ENCODE data around the gene MGME1.

Gene MGME1
- total RNA-seq: 18.2 to 22.9 reads per million in 2 donors

DNA sequence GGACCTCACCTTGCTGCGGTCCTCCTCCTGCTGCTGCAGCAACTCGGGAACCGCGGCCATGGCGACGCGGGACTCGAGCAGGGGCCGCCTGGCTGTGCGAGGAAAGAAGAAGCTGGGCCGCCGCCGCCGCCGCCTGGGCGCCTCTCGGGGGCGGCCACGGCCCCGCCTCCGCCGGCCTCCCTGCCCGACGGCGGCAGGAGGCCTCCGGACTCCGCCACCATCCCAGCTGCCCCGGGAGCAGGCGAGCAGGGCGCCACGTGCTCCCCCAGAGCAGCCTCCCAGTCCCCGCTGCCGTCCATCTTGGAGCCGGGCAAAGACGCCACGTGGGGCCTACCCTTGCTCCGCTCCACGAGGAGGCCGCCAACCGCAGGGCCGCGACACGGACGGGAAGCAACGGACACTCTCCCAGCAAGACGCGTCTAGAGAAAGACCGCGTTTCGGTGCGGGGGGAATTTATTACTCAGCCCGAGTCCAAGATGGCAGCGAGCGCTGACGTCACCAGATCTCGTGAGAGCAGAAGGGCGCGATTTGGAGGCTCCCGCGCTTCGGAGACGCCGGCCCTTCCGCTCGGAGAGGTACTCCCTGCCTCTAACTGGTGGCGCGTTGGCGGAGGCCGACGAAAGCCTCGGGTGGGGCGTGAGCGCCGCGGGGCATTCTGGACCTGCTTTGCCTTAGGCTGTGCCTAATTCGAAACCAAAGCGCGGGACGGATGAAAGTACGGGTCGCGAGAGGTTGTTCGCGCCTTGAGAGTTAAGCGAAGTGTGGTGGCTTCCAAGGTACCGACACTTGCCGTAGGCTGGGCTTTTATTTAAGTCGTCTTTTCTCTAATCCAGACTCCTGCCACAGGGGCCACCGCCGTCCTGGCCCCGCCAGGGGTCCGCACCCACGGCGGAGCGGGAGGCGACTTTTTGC is at the start of gene MGME1, which contains the start of gene SNX5:
Gene MGME1 (plus strand): TSS at position 653 of the 912 bp plus-strand sequence. CDS start 842 bp downstream, outside the sequence.
Gene SNX5 (minus strand): TSS at position 429 of the 912 bp plus-strand sequence. CDS start 369 bp downstream, at position 60.
- DNase-seq: peak; percentile 97

GRCh38 chr20:17919149-17919548 is 49.7 kb upstream of the MGME1 start:
- DNase-seq: no peak

DNA sequence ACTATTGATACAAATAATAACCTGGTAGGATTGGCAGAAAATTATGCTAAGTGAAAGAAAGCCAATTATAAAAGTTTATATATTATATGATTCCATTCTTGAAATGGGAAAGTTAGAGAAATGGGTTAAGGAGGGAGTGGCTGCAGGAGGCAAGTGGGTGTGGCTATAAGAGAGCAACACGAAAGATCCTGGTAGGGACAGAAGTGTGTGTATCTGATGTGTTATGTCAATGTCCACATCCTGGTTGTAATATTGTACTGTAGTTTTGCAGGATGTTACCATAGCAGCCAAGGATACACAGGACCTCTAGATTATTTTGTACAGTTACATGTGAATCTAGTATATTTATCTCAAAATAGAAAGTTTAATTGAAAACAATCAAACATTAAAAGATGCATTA is 47.0 kb upstream of the MGME1 start:
- DNase-seq: no peak

GRCh38 chr20:17925141-17925939 is 43.5 kb upstream of the MGME1 start:
- no peak for DNase-seq

- no peak for DNase-seq
Observed at GRCh38 chr20:17925940-17926300, 42.9 kb upstream of the MGME1 start.

- DNase-seq: no peak
Observed at GRCh38 chr20:17928211-17928611, 40.6 kb upstream of the MGME1 start.

- DNase-seq: no peak
Observed at GRCh38 chr20:17928633-17929311, 40.0 kb upstream of the MGME1 start.

- DNase-seq: no peak
Observed at GRCh38 chr20:17931513-17931912, 37.3 kb upstream of the MGME1 start.

- DNase-seq: no peak
Observed at GRCh38 chr20:17932396-17932795, 36.4 kb upstream of the MGME1 start.

GRCh38 chr20:17933121-17933520 is 35.7 kb upstream of the MGME1 start:
- DNase-seq: no peak

- DNase-seq: no peak
Observed at GRCh38 chr20:17933711-17934110, 35.1 kb upstream of the MGME1 start.

GRCh38 chr20:17934141-17934862 is 34.5 kb upstream of the MGME1 start:
- DNase-seq: no peak

- DNase-seq: no peak
Observed at GRCh38 chr20:17935186-17935585, 33.6 kb upstream of the MGME1 start.

- DNase-seq: no peak
Observed at GRCh38 chr20:17935761-17936160, 33.1 kb upstream of the MGME1 start.

- no peak for DNase-seq
Observed at GRCh38 chr20:17936286-17936760, 32.5 kb upstream of the MGME1 start.

- no peak for DNase-seq
Observed at GRCh38 chr20:17936761-17937732, 31.8 kb upstream of the MGME1 start.

DNA sequence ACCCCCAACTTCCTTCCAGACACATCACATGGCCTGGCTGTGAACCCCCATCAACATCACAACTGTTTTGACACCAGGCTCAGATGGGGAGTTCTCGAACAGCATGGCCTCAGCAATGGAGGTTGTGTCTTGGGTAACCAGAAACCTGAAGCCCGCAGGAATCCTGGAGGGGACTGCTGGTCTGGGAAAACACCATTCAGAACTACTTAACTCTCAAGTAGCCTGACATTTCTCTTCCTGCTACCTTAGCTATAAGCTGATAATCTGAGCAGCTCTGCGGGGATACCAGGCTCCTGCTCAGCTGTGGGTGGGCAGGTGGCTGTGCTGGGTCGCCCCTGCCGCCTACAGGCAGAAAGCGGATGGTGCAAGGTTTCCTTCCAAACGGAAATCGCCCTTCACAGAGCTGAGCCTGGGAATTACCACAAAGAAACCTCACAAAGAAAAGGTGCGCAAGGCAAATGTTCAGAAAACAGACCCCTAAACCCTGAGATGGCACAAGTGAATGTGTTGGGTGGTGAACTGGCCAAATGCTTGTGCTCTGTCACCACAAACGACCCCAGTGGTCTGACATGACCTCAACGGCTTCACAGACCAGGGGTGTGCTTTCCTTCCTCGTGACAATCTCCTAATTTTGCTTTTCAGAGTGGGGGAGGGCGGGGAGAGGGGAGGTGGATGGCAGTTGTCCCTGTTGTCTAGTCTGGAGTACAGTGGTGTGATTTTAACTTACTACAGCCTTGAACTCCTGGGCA is 29.8 kb upstream of the MGME1 start:
- DNase-seq: no peak

DNA sequence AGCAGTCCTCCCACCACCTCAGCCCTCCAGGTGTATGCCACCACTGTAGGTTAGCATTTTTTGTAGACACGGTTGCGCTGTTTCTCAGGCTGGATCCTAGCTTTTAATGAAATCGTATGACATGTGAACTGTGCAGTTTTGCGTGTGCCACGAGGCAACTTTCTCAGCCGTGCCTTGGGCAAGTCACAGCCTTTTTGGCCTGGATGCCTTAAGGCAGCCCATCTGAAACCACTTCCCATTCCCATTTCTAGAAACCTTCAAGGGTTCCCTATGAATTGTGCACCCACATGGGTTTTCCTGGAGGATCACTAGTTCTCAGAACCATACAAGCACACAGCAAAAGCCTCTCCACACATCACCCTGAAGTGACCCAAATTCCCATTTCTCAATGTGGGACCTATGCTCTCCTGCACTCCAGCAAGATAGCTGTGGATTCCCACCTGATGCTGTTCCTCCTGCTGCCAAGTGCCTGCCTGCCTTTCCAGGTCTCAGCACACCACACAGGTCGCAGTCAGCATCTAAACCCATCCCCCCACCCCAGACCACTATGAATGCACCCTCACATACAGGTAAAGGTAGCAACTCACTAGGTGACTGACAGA is 29.1 kb upstream of the MGME1 start:
- DNase-seq: no peak

- no peak for DNase-seq
Observed at GRCh38 chr20:17940224-17940971, 28.4 kb upstream of the MGME1 start.

Data from activated gamma-delta T cell (primary cell).